NCI-H187 treated with DMSO at 0.1 percent for 48 hours (cell line): ENCODE measurements around the gene FGF16.
"Not testable (repeated sequence)": the region's sequence is repeated elsewhere in the genome, so short reads cannot be mapped to it uniquely, and the experiment has no call there.

ENCODE experiments used
- DNase-seq: peaks from one replicate; lab custom pipeline; 2025; lab: John Stamatoyannopoulos, UW

The FGF16 gene

GRCh38 chrX:77447653-77448569 lies 722 bp downstream of the FGF16 start:
- no peak for DNase-seq

- DNase-seq, result no peak
Observed at GRCh38 chrX:77450415-77450814, 3.2 kb downstream of the FGF16 start.

- no peak for DNase-seq
Observed at GRCh38 chrX:77450996-77451395, 3.8 kb downstream of the FGF16 start.

- no peak for DNase-seq
Observed at GRCh38 chrX:77453190-77453589, 6.0 kb downstream of the FGF16 start.

GRCh38 chrX:77455437-77455836 lies 8.2 kb downstream of the FGF16 start:
- DNase-seq, result no peak

- DNase-seq, result no peak
Observed at GRCh38 chrX:77484045-77484444, 36.9 kb downstream of the FGF16 start.

GRCh38 chrX:77493677-77494553 lies 46.7 kb downstream of the FGF16 start:
- no peak for DNase-seq

- not testable (repeated sequence) for DNase-seq
Observed at GRCh38 chrX:77500164-77500563, 53.0 kb downstream of the FGF16 start.

GRCh38 chrX:77502951-77503525 lies 55.8 kb downstream of the FGF16 start:
- no peak for DNase-seq

GRCh38 chrX:77505227-77505626 lies 58.0 kb downstream of the FGF16 start:
- DNase-seq, result no peak
